Stimulated activated CD8-positive, alpha-beta memory T cell treated with anti-CD3 and anti-CD28 coated beads, Interleukin-15, amount 100 ng/mL, for 4 hours (primary cell): ENCODE data around the gene MPI.

Experiments
- DNase-seq, 2 donors: peaks; one replicate each; pipeline ENCODE4 v3.0.0-alpha.2; 2020; ENCODE audit warnings: low read depth in 2 of 2

MPI gene, protein sequence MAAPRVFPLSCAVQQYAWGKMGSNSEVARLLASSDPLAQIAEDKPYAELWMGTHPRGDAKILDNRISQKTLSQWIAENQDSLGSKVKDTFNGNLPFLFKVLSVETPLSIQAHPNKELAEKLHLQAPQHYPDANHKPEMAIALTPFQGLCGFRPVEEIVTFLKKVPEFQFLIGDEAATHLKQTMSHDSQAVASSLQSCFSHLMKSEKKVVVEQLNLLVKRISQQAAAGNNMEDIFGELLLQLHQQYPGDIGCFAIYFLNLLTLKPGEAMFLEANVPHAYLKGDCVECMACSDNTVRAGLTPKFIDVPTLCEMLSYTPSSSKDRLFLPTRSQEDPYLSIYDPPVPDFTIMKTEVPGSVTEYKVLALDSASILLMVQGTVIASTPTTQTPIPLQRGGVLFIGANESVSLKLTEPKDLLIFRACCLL

DNA sequence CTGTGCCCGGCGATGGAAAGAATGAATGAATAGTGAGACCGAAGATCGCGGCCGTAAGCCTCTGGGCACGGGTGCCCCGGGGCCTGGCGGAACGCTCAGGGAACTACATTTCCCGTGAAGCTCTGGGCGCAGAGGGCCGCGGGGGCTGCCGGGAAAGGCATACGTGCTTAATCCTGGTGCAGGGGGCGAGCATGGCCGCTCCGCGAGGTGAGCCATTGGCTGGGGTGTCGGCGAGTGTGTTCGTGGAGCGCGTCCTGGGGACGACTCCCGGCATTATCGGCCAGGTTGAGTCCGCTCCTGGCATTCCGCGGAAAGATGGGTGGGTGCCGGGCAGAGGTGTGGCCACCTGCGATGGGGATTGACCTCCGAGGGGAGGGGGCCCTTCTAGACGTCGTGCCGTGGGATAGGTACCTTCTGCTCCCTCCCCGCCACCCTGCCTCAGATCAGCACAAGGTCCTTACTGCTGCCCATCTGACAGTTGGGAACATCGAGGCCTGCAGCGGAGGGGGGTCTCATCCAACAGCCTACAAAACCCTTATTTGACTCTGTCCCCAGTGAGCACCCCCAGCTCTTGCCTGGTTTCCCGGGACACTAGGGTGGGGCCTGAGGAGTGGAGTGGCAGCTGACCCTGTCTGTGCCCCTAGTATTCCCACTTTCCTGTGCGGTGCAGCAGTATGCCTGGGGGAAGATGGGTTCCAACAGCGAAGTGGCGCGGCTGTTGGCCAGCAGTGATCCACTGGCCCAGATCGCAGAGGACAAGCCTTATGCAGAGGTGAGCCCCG is at the start of gene MPI:
Gene MPI (plus strand): TSS at position 160 of the 782 bp plus-strand sequence. CDS start 32 bp downstream, at position 192.
- DNase-seq: peak; percentile 71 to 72

DNA sequence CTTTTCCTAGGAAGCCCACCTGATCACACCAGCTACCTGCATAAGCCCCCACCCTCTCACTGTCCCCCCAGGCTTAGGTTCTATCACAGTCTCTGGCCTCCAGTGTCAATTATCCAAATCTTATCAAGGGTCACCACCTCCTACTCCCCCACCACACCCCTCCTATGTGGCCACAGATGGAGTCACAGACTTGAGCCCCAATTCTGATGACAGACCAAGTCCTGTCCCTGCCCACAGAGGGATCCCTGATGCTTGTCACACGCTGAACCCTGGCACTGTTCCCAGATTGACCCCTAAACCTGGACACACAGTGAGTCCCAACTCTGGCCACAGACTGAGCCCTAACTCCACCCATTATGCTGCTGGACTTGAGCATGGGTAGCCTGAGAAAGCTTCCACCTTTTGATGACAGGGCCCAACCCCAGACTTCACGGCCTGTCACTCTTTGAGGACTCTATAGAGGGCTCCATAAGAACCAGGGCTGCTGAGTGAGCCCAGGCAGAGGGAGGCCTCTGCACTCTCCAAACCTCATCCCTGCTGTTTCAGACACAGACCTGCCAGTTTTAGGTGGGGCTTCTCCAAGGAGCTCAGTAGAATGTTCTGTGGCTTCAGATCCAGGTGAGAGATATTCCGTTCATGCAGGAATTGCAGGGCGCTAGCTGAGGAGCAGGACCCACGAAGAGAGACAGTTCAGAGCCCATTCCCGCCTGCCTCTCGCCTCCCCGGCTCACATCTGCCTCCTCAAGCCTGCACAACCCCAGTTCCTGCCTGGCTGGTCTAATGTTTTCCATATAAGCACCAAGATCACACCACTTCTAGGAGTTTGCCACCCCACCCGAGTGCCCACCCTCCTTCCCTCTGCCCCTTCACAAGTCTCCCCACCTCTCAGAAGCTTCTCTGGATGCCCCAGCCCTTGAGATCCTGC is 48.7 kb upstream of the MPI start:
- DNase-seq: no peak

DNA sequence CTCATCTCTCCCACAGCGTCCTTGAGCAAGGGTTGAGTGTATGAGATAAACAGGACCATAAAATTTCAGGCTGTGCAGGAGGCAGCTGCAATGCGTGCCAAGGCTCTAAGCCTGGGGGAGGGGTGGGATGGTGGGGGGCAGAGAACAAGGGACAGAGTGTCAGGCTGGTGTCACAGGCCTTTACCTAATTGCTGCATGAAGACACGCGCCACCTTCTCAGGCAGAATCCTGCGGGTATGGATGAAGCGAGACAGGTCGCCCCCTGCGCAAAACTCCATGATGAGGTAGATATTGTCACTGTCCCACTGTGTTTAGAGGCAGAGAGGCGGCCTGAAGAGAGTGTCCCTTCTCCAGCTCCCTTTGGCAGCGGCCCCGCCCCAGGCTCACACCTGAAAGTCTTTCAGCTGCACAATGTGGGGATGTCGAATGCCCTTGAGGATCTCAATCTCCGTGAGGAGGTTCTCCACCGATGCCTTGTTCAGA is 47.9 kb upstream of the MPI start:
- DNase-seq: no peak

DNA sequence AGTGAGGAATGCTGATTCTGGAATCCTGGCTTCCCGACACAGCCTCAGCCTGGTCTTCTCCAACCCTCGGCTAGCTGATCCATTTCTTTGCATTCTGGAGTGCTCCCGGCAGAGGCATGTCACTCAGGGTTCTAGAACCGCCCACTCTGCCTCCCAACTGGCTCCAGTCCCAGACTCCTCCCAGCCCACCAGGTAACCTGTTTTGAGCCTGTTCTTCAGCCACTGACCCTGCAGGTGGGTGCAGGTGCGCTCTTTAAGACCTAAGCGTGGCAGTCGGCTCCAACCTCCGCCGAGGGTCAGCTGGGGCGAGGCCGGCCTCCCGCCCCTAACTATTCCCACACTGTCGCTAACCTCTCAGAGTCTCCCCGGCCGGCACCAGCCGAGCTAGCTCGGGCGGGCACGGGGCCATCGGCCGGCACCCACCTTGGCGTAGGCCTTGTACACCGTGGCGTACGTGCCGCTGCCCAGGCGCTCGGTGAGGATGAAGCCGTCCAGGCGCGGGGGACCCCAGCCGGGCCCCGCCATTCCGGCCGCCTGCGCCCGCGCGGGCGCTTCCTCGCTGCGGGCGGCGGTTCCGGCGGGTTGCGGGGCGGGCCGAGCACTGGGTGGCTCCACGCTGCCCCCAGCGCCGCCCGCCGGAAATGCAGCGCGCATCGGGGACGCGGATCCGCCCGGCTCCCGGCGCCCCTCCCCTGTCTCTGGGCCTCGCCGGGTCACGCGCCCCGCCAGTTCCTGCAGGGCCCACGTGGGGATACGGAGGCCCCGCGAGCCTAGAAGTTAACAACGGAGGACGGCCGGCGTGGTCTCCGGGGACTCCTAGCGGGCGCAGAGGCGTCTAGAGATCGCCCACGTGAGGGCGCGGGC is 47.0 kb upstream of the MPI start, which contains the start of gene ULK3:
Gene ULK3 (minus strand): TSS at position 576 of the 864 bp plus-strand sequence. CDS start 51 bp downstream, at position 525.
- peak; percentile 79 to 85 for DNase-seq

DNA sequence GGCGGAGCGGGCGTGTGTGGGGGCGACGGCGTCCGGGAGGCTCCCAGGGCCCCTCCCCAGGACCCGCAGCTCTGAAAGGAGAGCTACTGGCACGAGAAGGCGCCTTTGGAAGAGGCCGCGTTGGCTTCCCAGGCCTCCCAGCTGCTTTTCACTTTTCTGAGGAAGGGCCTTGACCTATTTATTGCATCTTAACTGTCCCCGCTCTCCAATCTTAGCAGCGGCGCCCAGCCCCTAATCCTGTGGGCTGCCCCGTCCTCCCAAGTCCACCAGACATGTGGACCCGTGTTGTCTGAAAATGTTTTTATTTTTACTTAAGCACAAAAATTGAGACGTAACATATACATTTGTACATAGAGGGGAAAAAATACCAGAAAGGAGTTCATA is 46.4 kb upstream of the MPI start:
- DNase-seq: no peak

DNA sequence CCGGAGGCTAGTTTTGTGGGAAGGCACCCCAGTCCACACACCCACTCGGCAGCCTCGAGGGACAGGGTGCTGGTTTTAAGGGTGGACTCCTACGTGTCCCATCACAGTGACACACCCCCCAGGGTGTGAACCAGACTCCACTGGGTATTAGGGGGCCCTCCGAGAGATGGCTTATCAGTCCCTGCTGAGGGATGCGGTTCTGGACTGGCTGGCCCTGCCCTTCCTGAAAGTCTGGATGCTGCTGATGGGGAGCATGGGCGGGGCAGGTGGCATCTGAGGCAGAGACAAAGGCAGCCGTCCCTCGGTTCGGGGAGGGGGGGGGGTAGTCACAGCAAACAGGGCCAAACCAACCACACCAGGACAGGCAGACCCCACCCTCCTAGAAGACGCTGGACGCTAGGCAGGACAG is 45.9 kb upstream of the MPI start:
- no peak for DNase-seq

DNA sequence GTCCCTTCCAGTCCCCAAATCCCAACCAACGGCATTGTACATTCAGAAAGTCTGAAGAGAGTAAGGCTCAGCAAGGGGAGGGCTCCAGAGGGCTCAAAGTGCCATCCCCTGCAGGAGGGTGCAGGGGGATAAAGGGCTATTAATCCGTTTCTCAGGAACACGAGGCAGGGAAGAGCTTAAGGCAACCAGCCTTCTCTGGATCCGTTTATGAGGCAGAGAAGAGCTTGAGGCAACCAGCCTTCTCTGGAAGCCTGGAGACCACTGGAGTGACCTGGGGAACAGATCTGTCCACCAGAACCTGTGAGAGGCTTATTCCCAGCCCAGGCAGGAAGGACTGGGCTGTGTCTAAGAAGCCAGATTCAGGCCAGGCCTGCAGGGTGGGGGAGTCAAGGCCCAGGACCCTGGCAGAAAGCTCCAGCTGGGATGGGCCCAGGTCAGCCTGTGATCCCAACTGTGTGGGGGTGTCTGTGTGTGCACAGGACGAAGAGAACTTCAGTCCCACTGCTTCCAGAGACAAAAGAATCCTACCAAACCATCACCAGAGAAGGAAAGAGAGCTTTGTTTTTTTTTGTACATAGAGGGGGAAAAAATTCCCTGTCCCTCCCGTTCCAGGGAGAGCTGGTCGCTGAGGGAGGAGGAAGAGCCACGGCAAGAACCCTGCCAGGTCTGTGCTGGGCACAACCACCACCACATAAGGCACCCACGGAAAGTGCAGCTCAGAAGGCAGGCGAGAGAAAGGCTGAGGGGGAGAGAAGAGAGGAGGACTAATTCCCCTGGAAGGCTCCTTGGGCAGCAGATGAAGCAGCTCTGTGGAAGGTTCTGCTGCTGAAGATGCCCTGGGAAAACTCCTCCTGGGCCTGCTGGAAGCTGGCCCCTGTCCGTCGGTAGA is 45.3 kb upstream of the MPI start:
- no peak for DNase-seq

DNA sequence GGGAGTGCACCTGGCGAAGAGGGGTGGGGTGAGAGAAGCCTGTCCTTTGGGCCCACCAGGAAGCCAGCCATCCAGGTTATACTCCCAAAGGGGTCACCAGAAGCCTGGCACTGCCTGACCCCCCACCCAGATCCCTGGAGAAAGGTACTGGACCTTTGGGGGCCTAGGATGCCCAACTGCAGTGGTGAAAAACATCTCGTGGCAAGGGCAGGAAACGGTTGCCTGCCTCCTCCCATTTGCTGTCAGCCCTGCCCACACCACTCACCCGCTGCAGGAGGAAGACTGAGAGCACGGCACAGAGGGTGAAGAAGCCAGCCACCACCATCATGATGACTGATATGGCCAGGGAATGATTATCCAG is 44.7 kb upstream of the MPI start:
- no peak for DNase-seq

DNA sequence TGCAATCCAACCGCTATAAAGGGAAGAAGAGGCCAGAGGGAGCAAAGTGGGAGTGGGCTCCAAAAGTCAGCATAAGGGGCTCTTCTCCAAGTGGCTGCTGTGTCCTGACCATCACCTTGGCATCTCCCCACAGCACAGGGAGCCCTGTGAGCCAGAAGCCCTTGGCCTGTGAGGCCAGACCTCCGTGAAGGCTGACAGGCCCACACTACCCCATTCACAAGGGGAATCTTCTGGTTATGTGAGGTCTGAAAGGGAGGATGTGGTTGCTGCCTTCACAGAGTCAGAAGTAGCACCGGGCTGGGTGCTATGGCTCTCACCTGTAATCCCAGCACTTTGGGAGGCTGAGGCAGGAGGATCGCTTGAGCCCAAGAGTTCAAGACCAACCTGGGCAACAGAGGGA is 44.3 kb upstream of the MPI start:
- no peak for DNase-seq

DNA sequence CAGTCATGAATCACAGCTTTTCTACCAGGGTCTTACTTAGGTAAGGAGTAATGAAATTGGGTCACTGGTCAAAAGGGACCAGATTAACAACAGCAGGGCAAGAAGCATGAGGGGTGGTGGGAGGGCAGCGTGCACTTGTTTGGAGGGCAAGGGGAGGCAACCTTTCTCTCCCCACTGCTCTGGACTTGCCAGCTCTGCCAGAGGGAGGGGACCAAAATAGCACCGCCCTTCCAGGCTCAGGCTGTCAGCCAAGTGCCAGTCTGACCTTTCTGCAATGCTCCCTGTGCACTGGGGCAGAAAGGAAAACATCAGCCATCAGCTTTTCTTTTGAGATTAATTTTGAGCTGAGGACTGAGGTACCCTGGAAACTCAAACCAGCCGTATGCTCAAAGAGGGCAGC is 42.4 kb upstream of the MPI start:
- no peak for DNase-seq

DNA sequence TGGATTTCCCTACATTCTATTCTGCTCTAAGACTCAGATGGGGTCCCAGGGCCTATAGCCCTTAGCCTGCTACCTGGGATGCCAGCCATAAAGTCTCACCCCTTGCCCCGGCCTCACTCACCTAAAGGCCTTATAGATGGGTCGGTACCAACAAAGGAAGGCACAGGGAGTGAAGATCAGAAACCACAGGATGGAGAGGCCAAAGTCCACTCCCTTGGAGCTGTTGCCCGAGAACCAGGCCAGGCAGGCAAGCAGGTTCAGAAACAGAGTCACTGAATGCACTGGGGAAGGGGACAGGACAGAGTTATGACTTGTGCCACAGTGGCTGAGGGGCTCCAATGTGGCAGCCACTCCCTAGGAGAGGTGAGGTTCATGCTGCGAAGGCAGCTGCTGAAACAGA is 39.4 kb upstream of the MPI start:
- no peak for DNase-seq

DNA sequence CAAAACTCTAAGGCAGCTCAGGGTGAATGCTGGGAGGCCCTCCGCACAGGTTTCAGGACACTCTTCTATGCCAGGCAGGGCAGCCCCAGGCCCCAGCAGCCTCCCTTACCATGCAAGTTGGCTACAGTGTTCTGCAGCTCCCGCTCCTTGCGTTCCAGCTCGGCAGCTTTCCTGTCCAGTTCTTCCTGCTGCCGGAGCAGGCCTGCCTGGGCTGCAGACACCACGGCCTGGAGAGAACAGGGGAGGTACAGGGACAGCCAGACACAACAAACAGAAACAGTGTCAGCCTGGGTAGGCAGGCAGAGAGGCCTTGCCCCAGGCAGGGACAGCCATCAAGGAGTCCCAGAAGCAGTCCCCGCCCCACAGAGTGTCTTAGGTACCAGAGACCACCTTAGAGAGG is 37.9 kb upstream of the MPI start:
- no peak for DNase-seq

DNA sequence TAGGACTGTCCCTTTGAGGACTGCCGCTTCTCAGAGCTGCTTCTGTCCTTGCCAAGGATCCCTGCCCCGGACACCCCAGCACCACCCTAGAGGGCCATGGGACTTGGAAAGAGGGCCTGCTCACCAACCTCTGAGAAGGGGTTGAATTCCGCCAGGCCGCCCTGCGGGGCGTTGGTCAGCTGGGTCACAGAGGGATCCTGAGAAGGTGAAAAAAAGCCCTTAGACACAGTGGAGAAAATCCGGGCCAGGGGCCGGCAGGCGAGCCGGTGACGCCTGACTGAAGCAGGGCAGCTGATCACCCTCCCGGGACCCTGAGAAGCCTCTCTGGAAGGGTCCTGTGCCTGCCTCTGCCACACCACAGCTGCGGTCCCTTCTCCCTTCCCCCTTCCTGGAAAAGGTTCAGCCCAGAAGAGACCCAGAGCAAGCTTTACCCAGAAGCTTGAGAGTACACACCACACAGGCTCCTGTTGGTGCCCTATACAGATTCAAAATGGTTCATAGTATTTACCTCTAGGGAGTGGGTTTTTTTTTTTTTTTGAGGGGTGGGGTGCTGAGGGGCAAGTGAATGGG is 35.3 kb upstream of the MPI start:
- DNase-seq: no peak

DNA sequence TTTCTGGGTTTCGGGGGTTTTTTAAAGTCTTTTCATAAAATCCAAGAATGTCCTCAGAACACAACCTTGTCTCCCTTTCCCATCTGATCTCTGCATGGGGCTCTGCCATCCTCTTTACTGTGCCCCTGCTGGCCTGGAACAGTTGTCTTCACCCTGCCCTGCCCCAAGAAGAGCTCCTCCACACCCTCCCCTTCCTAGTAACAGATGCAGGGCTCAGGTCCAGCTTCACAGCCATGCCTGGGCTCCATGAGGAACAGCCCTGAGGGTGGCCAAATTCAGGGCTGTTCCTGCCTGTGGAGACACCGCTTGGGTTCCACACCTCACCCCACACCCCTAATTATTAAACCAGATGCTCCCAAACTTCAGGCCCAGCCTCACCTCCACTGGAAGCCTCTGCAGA is 34.0 kb upstream of the MPI start:
- DNase-seq: no peak

DNA sequence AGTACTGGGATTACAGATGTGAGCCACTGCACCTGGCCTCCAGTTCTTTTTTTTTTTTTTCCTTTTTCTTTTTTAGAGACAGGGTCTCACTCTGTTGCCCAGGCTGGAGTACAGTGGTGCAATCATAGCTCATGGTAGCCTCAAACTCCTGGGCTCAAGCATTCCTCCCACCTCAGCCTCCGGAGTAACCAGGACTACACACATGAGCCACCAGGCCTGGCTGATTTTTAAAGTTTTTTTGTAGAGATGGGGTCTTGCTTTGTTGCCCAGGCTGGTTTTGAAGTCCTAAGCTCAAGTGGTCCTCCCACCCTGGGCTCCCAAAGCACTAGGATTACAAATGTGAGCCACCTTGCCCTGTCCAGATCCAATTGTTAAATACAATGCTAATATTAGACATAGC is 33.3 kb upstream of the MPI start:
- DNase-seq: no peak

DNA sequence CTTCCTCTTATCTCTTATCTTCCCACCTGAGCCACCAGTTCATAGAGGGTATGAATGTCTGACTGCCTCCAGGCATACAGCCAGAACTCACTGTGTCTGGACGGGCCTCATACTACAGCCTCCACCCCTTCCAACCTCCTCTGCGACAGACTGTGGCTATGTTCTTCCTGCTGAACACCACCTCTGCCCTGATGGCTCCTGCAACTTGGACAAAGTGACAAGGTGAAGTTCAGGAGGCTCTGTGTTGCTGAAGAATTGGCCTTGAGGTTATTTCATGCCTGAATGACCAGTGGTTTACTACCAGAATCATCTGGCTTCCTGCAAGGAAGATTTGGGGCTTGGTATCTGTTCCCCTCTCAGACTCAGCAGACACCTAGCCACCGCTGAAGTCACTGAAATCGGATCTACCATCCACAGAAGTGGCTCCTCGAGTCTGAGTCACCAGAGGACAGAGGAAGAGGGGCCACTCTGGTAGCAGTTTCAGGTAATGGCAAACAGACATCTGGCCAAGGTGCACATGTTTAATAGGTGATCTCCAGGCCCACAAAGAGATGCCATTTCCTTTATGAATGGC is 32.7 kb upstream of the MPI start:
- no peak for DNase-seq

DNA sequence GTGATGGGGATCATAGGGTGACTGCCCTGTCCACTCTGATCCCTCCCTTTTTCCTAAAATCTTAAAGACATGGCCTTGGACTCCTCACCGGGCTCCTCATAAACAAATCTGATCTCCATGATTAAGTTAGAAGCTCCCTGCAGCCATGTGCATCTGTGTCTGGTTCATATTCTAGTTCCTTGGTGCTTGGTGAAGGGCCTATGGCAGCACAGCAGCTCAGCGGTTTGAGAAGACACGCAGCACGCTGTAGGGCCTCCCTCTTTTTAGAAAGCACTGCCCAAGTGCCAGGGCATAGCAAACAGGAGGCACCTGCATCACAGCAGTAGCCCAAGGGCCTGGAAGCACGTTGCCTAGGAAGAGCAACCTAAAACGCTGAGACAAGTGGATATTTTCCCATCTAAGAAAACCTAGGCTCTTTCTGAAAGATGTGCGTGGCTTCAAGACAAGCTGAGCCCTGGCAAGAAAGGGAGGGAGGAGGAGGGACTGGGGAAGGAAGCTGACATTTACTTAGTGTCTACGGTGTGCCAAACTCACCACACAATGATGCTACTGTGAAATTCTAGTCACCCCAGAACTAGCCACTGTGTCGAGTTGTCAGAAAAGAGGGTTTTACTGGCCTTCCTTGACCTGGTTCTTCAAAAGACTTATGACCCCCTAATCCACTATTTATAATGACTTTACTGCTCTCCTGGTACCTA is 32.0 kb upstream of the MPI start:
- no peak for DNase-seq

DNA sequence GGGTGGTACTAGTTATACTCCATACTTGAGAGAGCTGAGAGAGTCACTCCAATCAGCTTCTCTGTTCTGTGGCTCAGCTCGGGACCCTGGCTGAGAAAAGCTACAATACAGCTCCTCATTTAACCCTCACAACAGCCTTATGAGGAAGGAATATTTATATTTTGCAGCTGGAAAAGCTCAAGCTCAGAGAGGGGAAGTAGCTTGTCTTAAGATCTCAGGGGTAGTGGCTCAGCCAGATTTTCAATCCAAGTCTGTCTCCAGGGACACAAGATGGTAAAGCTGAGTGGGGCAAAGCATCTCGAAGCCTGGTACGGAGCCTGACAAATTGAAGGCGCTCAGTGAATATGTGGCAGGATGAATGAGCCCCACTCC is 31.5 kb upstream of the MPI start:
- no peak for DNase-seq
